ENCODE measurements around the gene GALNT13.

DNA sequence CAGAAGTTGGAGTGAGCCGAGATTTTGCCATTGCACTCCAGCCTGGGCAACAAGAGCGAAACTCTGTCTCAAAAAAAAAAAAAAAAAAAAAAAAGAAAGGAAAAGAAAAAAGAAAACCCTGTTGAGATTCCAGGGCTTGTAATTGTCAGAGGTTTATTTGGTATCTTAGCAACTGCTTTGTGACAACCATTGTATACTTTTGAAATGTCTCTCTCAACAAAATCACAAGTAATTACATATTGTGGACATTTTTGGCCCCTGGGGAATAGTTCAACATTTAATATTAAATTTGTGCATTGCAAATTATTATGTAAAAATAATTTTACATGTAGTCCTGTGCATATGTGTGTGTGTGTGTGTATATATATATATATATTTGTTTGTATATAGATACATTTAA, 270.8 kb downstream of the GALNT13 start:
- TF ChIP-seq, protein P1, sequence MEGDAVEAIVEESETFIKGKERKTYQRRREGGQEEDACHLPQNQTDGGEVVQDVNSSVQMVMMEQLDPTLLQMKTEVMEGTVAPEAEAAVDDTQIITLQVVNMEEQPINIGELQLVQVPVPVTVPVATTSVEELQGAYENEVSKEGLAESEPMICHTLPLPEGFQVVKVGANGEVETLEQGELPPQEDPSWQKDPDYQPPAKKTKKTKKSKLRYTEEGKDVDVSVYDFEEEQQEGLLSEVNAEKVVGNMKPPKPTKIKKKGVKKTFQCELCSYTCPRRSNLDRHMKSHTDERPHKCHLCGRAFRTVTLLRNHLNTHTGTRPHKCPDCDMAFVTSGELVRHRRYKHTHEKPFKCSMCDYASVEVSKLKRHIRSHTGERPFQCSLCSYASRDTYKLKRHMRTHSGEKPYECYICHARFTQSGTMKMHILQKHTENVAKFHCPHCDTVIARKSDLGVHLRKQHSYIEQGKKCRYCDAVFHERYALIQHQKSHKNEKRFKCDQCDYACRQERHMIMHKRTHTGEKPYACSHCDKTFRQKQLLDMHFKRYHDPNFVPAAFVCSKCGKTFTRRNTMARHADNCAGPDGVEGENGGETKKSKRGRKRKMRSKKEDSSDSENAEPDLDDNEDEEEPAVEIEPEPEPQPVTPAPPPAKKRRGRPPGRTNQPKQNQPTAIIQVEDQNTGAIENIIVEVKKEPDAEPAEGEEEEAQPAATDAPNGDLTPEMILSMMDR (conservative IDR thresholded peaks at IDR 0.05; ENCODE audit: low read length), result no peak
- no peak for TF ChIP-seq EZH2phosphoT487 (IDR thresholded peaks at IDR 0.05; ENCODE audit: borderline replicate concordance, low read depth, low read length)

Measured in OCI-LY7 (cell line).